ENCODE data around the gene TBC1D3B. TPM values are rescaled to one million over a fixed set of nuclear protein-coding genes. Genes with fewer than 3 reads are reported as not detected.
A peak's percentile ranks its signal among the peaks of the same experiment; 100 is the strongest.

Gene TBC1D3B
- total and polyA plus RNA-seq, 10 of the 15 experiments (the other 5 are each of a cell fraction or from before 2014, with no cell fraction given), result 0.67 to 8.5 (median 1.7) TPM; not detected in 2

DNA sequence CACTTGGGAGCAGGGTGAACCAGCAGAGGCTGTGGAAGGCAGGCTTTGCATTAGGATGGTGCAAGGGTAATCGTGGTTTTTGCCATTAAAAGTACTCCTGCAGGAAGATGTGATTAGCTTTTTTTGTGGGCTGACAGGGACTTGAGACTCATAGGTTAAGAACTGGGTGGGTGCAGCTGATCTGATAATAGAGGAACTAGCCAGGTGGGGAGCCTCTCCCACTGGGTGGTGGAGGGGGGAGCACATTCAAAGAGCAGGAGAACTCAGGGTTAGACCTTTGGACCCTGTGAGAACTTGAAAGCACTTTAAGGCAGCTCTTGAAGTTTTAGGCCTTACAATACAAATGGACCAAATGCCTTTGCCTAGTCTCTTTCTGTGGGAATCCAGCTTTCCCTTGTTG is 40.4 kb downstream of the TBC1D3B start:
- no peak overlapping the region for H3K4me3 ChIP-seq
- H3K4me2 ChIP-seq (ENCODE audit: control insufficient read depth, insufficient read depth), result peak overlapping the region; percentile 4; the same call in 1 of the 2 replicates
- FAIRE-seq (no peak), DNase-seq (ENCODE audit: low read depth, low spot score) (no peak), ATAC-seq (peak; percentile 7; the same call in 2 of the 3 replicates)
- 0% methylated on average over 1 of the region's 1 CpG for WGBS (ENCODE audit: insufficient coverage, insufficient replicate concordance, low lambda C conversion rate, missing lambda C conversion rate)
- intact Hi-C loops (cut with micrococcal nuclease; ENCODE audit: unreplicated experiment), result no loop called here
- in situ Hi-C loops (cut with MboI), result loop anchor here (25.0 kb wide), 1 partner anchor 351 kb away; the partner anchor contains the start of gene ZNHIT3
- no peaks in the 10 kb centered on the region for H3K27me3 ChIP-seq (replicated peaks in 1 of 2; ENCODE audit: control insufficient read depth in 2 of 2, insufficient read depth in 2 of 2, low read length in 1 of 2)
- no peak overlapping the region for H2AFZ ChIP-seq (ENCODE audit: control insufficient read depth, low read depth, low read length)
- no peak overlapping the region for H3K9ac ChIP-seq (ENCODE audit: control insufficient read depth, insufficient read depth, low read length)
- H3K79me2 ChIP-seq (ENCODE audit: control insufficient read depth, insufficient read depth, low read length), result no peaks in the 10 kb centered on the region
- no TSS peak for BruUV-seq (replicated peaks)
- H3K27ac ChIP-seq (ENCODE audit: control insufficient read depth, insufficient read depth), result no peak overlapping the region
- H4K20me1 ChIP-seq (ENCODE audit: control insufficient read depth, insufficient read depth), result no peaks in the 10 kb centered on the region
- ChIA-PET RAD21 (ENCODE audit: unreplicated experiment) (interaction anchor here (1.4 to 6.3 kb wide), 6 partner anchors 12 to 63 kb away, joined by 3 to 58 read pairs (median 14); partner anchors contain the start of gene CCL3), POLR2A (interaction anchor here (1.8 to 1.9 kb wide), 2 partner anchors 9 to 10 kb away, joined by 7 to 8 read pairs; no protein-coding TSS in a partner anchor), CTCF (interaction anchor here (1.2 to 2.4 kb wide), 7 partner anchors 10 to 347 kb away, joined by 3 to 21 read pairs (median 5); no protein-coding TSS in a partner anchor), SMC1A (ENCODE audit: uncharacterized antibody, unreplicated experiment) (interaction anchor here (0.7 to 11.5 kb wide), 11 partner anchors 10 to 167 kb away, joined by 3 to 128 read pairs (median 5); partner anchors contain the start of gene CCL4)
- H3K36me3 ChIP-seq (ENCODE audit: control insufficient read depth in 2 of 2, insufficient read depth in 2 of 2, low read length in 1 of 2), result no peaks in the 10 kb centered on the region
- H3K4me1 ChIP-seq (ENCODE audit: control insufficient read depth, insufficient read depth, low read length), result peaks cover 29% of the 10 kb centered on the region
- H3K9me3 ChIP-seq (replicated peaks; ENCODE audit: control insufficient read depth, insufficient read depth, low read length), result no peaks in the 10 kb centered on the region; the same call in 1 of the 3 replicates
- TF ChIP-seq, protein P1, sequence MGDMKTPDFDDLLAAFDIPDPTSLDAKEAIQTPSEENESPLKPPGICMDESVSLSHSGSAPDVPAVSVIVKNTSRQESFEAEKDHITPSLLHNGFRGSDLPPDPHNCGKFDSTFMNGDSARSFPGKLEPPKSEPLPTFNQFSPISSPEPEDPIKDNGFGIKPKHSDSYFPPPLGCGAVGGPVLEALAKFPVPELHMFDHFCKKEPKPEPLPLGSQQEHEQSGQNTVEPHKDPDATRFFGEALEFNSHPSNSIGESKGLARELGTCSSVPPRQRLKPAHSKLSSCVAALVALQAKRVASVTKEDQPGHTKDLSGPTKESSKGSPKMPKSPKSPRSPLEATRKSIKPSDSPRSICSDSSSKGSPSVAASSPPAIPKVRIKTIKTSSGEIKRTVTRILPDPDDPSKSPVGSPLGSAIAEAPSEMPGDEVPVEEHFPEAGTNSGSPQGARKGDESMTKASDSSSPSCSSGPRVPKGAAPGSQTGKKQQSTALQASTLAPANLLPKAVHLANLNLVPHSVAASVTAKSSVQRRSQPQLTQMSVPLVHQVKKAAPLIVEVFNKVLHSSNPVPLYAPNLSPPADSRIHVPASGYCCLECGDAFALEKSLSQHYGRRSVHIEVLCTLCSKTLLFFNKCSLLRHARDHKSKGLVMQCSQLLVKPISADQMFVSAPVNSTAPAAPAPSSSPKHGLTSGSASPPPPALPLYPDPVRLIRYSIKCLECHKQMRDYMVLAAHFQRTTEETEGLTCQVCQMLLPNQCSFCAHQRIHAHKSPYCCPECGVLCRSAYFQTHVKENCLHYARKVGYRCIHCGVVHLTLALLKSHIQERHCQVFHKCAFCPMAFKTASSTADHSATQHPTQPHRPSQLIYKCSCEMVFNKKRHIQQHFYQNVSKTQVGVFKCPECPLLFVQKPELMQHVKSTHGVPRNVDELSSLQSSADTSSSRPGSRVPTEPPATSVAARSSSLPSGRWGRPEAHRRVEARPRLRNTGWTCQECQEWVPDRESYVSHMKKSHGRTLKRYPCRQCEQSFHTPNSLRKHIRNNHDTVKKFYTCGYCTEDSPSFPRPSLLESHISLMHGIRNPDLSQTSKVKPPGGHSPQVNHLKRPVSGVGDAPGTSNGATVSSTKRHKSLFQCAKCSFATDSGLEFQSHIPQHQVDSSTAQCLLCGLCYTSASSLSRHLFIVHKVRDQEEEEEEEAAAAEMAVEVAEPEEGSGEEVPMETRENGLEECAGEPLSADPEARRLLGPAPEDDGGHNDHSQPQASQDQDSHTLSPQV (IDR thresholded peaks at IDR 0.05), result no peak
- 0 out of 2 replicates have a peak, but pooled peaks have one; percentile 5 for TF ChIP-seq IKZF1 (conservative IDR thresholded peaks at IDR 0.05)
